Right lobe of liver (tissue), 6 donors: ENCODE results near the gene NDUFA12. TPM values are rescaled to one million over a fixed set of nuclear protein-coding genes. Genes with fewer than 3 reads are reported as not detected.

ENCODE experiments used
- ATAC-seq, 4 donors: fragments of 200-7000 bp; cut with Tn5 transposase; one replicate each; pipeline ENCODE4 v1.9.1; 2020; ENCODE audit warnings: mild to moderate bottlenecking in 4 of 4, moderate library complexity in 4 of 4
- DNase-seq, 3 donors: peaks; one replicate each; pipeline ENCODE4 v3.0.0-alpha.2; 2020
- H3K27ac ChIP-seq, 3 donors: fragments of 200-600 bp; one replicate each; pipeline ENCODE4 v1.8.0; 2022
- H3K27me3 ChIP-seq, 2 donors: fragments of 200-600 bp; one replicate each; pipeline ENCODE4 v1.8.0; 2022
- H3K36me3 ChIP-seq, 4 donors: fragments of 200-600 bp; sonication (generic) in 1 of 4; one replicate each; pipeline versions ENCODE4 v1.5.1 to v1.8.0; 2017 to 2022; ENCODE audit warnings: control low read depth in 1 of 4
- H3K4me1 ChIP-seq, 4 donors: fragments of 200-600 bp; sonication (generic) in 1 of 4; one replicate each; pipeline versions ENCODE4 v1.5.1 to v1.8.0; 2017 to 2022; ENCODE audit warnings: control low read depth in 1 of 4
- H3K4me3 ChIP-seq, 3 donors: fragments of 200-600 bp; one replicate each; pipeline ENCODE4 v1.8.0; 2022
- H3K9me3 ChIP-seq, 4 donors: fragments of 200-600 bp; sonication (generic) in 1 of 4; one replicate each; pipeline versions ENCODE4 v1.5.1 to v1.8.0; 2017 to 2022; ENCODE audit warnings: control low read depth in 1 of 4
- CTCF ChIP-seq, 4 donors: fragments of 200-600 bp in 3 of 4; fragments of 450-650 bp in 1 of 4; IDR thresholded peaks; one replicate each; pipeline versions ENCODE4 v1.5.1 to v1.8.0; 2016 to 2022; ENCODE audit warnings: antibody characterized with exemption in 4 of 4, mild to moderate bottlenecking in 2 of 4
- POLR2A ChIP-seq: fragments of 450-650 bp; IDR thresholded peaks from one replicate; pipeline ENCODE4 v1.6.1; 2017; ENCODE audit warnings: antibody characterized with exemption, mild to moderate bottlenecking
- WGBS: methylation state at CpG from one replicate; pipeline ENCODE4 v1.1.6; 2018; ENCODE audit warnings: low coverage, low lambda C conversion rate; ENCODE audit not compliant: insufficient coverage; ENCODE audit errors: missing lambda C conversion rate; 5-methylcytosine and 5-hydroxymethylcytosine counted together
- intact Hi-C, 2 donors: fragments of 100-400 bp; cut with DNase I; formaldehyde crosslinking; loops; one replicate each; pipeline versions ENCODE4 v1.11.2 to v1.14.1; 2022
- total RNA-seq, 6 experiments: library from RNA; depleted of rRNA in 2 of 6; stranded (reverse); fragments of >200 nt in 2 of 6; fragmentation: NEBNext Ultra II Directional in 3 of 6; extraction: Animal tissue kit (Norgen Biotek cat#: 25700) in 3 of 6; gene quantifications; one replicate each; pipeline versions ENCODE4 v1.1.0 to v1.2.4, GENCODE V29; 2016 to 2023
- donor health status: DM: no; HTN: yes; CAD: no.
- donor health status: DM: no; HTN: no; CAD: no.
- donor health status: DM: no; HTN: no; CAD: no.
- donor health status: DM: no; HTN: yes; CAD: no.
- donor health status: DM: no; HTN: yes; CAD: no.

Gene NDUFA12
- total RNA-seq, 6 experiments from 2014 or later = 39.9 to 96.0 (median 51.3) TPM

- Histone ChIP-seq H3K36me3 (peaks cover 0 to 4% (median 2%) of the 10 kb centered on the region in 4 donors), H3K27ac (no peak overlapping the region), H3K27me3 (no peaks in the 10 kb centered on the region), H3K9me3 (no peaks in the 10 kb centered on the region), H3K4me1 (no peaks in the 10 kb centered on the region), H3K4me3 (no peak overlapping the region)
- 84% methylated on average over 2 of the region's 2 CpGs for WGBS
- DNase-seq = no peak
- intact Hi-C loops = no loop called here
- no peak for ATAC-seq
- TF ChIP-seq CTCF (IDR thresholded peaks at IDR 0.05) (no peak), POLR2A (no peak)
Measured at GRCh38 chr12:94972795-94973194, 30.7 kb downstream of the NDUFA12 start.

- Histone ChIP-seq H3K4me3 (no peak overlapping the region), H3K36me3 (peaks cover 0 to 4% (median 2%) of the 10 kb centered on the region in 4 donors), H3K27ac (no peak overlapping the region), H3K4me1 (no peaks in the 10 kb centered on the region), H3K27me3 (no peaks in the 10 kb centered on the region), H3K9me3 (no peaks in the 10 kb centered on the region)
- ATAC-seq (no peak), DNase-seq (no peak)
- TF ChIP-seq CTCF (IDR thresholded peaks at IDR 0.05) = no peak
- no peak for TF ChIP-seq POLR2A
- WGBS = 100% methylated on average over 1 of the region's 2 CpGs
- intact Hi-C loops = no loop called here
Measured at GRCh38 chr12:94971923-94972322, 31.6 kb downstream of the NDUFA12 start.

- TF ChIP-seq CTCF (IDR thresholded peaks at IDR 0.05) (no peak), POLR2A (no peak)
- no peak for DNase-seq
- WGBS = 100% methylated on average over 1 of the region's 1 CpG
- no peak for ATAC-seq
- intact Hi-C loops = no loop called here
- Histone ChIP-seq H3K36me3 (peaks cover 0 to 4% (median 2%) of the 10 kb centered on the region in 4 donors), H3K27me3 (no peaks in the 10 kb centered on the region), H3K9me3 (no peaks in the 10 kb centered on the region), H3K4me3 (no peak overlapping the region), H3K27ac (no peak overlapping the region), H3K4me1 (no peaks in the 10 kb centered on the region)
Measured at GRCh38 chr12:94970560-94970959, 32.9 kb downstream of the NDUFA12 start.

- Histone ChIP-seq H3K4me1 (no peaks in the 10 kb centered on the region), H3K36me3 (peaks cover 0 to 4% (median 2%) of the 10 kb centered on the region in 4 donors), H3K9me3 (no peaks in the 10 kb centered on the region), H3K4me3 (no peak overlapping the region), H3K27ac (no peak overlapping the region), H3K27me3 (no peaks in the 10 kb centered on the region)
- no peak for TF ChIP-seq CTCF (IDR thresholded peaks at IDR 0.05)
- no peak for TF ChIP-seq POLR2A
- DNase-seq = no peak
- ATAC-seq = no peak
- intact Hi-C loops = no loop called here
Measured at GRCh38 chr12:94969424-94969823, 34.1 kb downstream of the NDUFA12 start.
